ENCODE data around the gene KCNK10. TPM values are rescaled to one million over a fixed set of nuclear protein-coding genes. Genes with fewer than 3 reads are reported as not detected.

Gene KCNK10
- total RNA-seq, 4 donors from 2014 or later, result 0.10 to 0.38 TPM; not detected in 2

DNA sequence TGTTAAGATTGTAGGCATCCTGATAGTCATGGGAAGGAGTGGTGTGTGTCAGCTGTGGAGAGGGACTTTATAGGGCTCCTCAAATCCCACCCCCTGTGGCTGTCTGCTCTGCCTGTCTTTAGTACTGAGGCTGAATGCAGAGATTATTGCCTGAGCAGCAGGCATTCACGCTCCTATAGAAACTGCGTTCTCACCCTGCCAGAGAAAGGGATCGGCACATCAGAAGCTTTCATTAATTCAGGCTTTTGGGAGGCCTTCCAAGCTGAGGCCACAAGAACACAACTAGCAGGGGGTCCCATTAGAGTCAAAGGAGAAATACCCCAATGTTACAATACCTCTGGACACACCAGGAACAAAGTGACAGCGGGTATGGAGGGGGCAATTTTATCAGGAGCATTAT lies 12.6 kb downstream of the KCNK10 start:
- Histone ChIP-seq H3K27me3 (no peaks in the 10 kb centered on the region), H3K4me1 (no peaks in the 10 kb centered on the region), H3K9me3 (no peaks in the 10 kb centered on the region), H3K27ac (no peak overlapping the region), H3K4me3 (replicated peaks in 1 of 3) (no peak overlapping the region), H3K36me3 (no peaks in the 10 kb centered on the region)
- TF ChIP-seq, protein P1, sequence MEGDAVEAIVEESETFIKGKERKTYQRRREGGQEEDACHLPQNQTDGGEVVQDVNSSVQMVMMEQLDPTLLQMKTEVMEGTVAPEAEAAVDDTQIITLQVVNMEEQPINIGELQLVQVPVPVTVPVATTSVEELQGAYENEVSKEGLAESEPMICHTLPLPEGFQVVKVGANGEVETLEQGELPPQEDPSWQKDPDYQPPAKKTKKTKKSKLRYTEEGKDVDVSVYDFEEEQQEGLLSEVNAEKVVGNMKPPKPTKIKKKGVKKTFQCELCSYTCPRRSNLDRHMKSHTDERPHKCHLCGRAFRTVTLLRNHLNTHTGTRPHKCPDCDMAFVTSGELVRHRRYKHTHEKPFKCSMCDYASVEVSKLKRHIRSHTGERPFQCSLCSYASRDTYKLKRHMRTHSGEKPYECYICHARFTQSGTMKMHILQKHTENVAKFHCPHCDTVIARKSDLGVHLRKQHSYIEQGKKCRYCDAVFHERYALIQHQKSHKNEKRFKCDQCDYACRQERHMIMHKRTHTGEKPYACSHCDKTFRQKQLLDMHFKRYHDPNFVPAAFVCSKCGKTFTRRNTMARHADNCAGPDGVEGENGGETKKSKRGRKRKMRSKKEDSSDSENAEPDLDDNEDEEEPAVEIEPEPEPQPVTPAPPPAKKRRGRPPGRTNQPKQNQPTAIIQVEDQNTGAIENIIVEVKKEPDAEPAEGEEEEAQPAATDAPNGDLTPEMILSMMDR (IDR thresholded peaks at IDR 0.05), result no peak
- no peak for TF ChIP-seq POLR2A (IDR thresholded peaks at IDR 0.05)
- no peak for DNase-seq
- 42 to 46% methylated on average over 4 of the region's 4 CpGs for WGBS, 2 donors
- intact Hi-C loops (cut with DNase I), result no loop called here

- Histone ChIP-seq H3K27ac (no peak overlapping the region), H3K36me3 (no peaks in the 10 kb centered on the region), H3K9me3 (no peaks in the 10 kb centered on the region), H3K4me1 (no peaks in the 10 kb centered on the region), H3K27me3 (no peaks in the 10 kb centered on the region), H3K4me3 (replicated peaks in 1 of 3) (no peak overlapping the region)
- intact Hi-C loops (cut with DNase I), result no loop called here
- TF ChIP-seq POLR2A (IDR thresholded peaks at IDR 0.05), result no peak
- TF ChIP-seq, protein P1 (IDR thresholded peaks at IDR 0.05), result no peak
- 87 to 89% methylated on average over 4 of the region's 4 CpGs for WGBS, 2 donors
- DNase-seq, result no peak
These were observed 13.0 kb downstream of the KCNK10 start for GRCh38 chr14:88310021-88310420.

DNA sequence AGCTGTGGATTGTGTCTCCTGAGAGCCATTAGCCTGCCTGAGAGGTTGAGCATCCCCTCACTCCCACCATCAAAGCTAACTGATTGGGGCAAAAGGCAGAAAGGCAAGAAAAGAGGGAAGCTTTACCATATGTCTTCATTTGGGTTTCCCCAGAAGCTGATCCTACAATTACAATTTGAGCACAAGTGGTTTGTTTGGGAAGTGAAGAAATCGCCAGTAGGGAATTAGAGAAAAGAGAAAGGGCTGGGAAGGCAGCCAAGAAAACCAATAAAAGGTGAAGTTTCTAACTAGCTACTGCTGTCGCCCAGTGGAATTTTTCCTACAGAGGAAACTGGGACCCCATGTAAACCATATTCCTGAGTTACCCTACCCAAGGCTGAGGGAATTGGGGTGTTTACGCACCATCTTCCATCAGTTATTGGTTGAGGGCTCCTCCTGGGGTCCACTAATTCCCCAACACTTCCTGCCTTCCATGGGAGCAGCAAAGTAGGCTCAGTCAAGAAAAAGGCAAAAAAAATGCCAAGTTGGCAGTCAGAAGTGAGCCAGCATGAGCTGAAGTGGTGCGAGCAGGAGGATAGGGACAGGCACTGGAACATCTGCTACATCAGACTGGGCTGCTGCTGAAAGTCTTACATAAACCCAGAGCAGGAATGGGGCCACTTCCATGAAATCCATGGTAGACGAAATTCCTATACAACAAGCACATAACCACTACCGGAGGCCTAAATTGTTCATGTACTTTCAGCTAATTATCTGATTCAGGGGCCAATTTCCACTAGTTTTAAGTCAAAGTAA lies 17.3 kb downstream of the KCNK10 start:
- H3K4me3 ChIP-seq (replicated peaks in 1 of 3), result no peak overlapping the region
- intact Hi-C loops (cut with DNase I), result no loop called here
- H3K27ac ChIP-seq, result no peak overlapping the region
- no peak for DNase-seq
- WGBS, 2 donors, result 77 to 78% methylated on average over 6 of the region's 6 CpGs
- no peaks in the 10 kb centered on the region for H3K4me1 ChIP-seq
- TF ChIP-seq, protein P1 (IDR thresholded peaks at IDR 0.05), result no peak
- no peaks in the 10 kb centered on the region for H3K27me3 ChIP-seq
- no peaks in the 10 kb centered on the region for H3K36me3 ChIP-seq
- H3K9me3 ChIP-seq, result no peaks in the 10 kb centered on the region

DNA sequence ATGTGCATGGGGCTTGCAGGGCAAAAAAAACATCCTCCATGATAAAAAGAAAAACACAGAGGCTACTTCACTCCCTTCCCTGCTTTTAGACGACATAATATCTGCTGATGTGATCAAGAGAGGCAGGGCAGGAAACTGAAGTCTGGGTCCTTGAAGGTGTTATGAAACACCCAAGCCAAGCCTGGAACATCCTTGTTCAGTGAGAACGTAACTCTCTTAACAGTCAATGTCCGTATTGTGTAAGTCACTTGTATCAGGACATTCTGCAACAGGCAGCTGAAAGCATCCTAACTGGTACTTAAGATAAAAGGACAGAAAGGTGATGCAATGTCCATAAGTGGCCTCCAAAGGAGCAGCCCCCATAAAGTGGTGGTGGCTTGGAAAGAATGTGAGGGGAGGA lies 20.0 kb downstream of the KCNK10 start:
- no peak overlapping the region for H3K27ac ChIP-seq
- intact Hi-C loops (cut with DNase I), result no loop called here
- H3K27me3 ChIP-seq, result no peaks in the 10 kb centered on the region
- no peaks in the 10 kb centered on the region for H3K9me3 ChIP-seq
- TF ChIP-seq POLR2A (IDR thresholded peaks at IDR 0.05), result no peak
- TF ChIP-seq, protein P1 (IDR thresholded peaks at IDR 0.05), result no peak
- WGBS, 2 donors, result 73 to 74% methylated on average over 3 of the region's 3 CpGs
- no peak overlapping the region for H3K4me3 ChIP-seq (replicated peaks in 1 of 3)
- H3K4me1 ChIP-seq, result no peaks in the 10 kb centered on the region
- no peaks in the 10 kb centered on the region for H3K36me3 ChIP-seq
- DNase-seq, result no peak

- Histone ChIP-seq H3K27me3 (no peaks in the 10 kb centered on the region), H3K4me3 (replicated peaks in 1 of 3) (no peak overlapping the region), H3K4me1 (no peaks in the 10 kb centered on the region), H3K9me3 (no peaks in the 10 kb centered on the region), H3K27ac (no peak overlapping the region), H3K36me3 (no peaks in the 10 kb centered on the region)
- intact Hi-C loops (cut with DNase I), result no loop called here
- no peak for TF ChIP-seq POLR2A (IDR thresholded peaks at IDR 0.05)
- TF ChIP-seq, protein P1 (IDR thresholded peaks at IDR 0.05), result no peak
- WGBS, 2 donors, result 84 to 88% methylated on average over 4 of the region's 4 CpGs
- DNase-seq, result no peak
These were observed 21.7 kb downstream of the KCNK10 start for GRCh38 chr14:88301381-88301780.
